SU-DHL-6 (cell line): ENCODE data around the gene STARD6.

ENCODE experiments used
- H2AFZ ChIP-seq: fragments of 200-600 bp; sonication (generic); 2 replicates; pipeline ENCODE4 v1.6.1; 2014; ENCODE audit warnings: low read depth, mild to moderate bottlenecking, moderate library complexity, mixed read lengths, antibody characterized with exemption, low read length; ENCODE audit not compliant: severe bottlenecking
- H3F3A ChIP-seq: fragments of 200-600 bp; shearing (Covaris generic); 2 replicates; pipeline ENCODE4 v1.6.0; 2016; ENCODE audit warnings: antibody characterized with exemption, mild to moderate bottlenecking; ENCODE audit not compliant: insufficient read depth
- H3K27ac ChIP-seq: fragments of 200-600 bp; sonication (generic); 2 replicates; pipeline ENCODE4 v1.5.1; 2016; ENCODE audit warnings: low read depth, mild to moderate bottlenecking, low read length, moderate library complexity, mixed read lengths
- H3K27me3 ChIP-seq: fragments of 200-600 bp; sonication (generic), shearing (Covaris generic); 2 replicates; pipeline ENCODE4 v1.6.0; 2014; ENCODE audit warnings: mild to moderate bottlenecking, low read length
- H3K36me3 ChIP-seq: fragments of 200-600 bp; sonication (generic); 2 replicates; pipeline ENCODE4 v1.6.1; 2014; ENCODE audit warnings: mild to moderate bottlenecking, low read length, mixed read lengths
- H3K4me2 ChIP-seq: fragments of 300-600, 200-600 bp; shearing (Covaris generic), sonication (generic); 2 replicates; pipeline ENCODE4 v1.6.0; 2014; ENCODE audit warnings: low read length, low read depth, mild to moderate bottlenecking; ENCODE audit not compliant: poor library complexity, severe bottlenecking
- H3K4me3 ChIP-seq: fragments of 200-600 bp; sonication (generic); 2 replicates; pipeline ENCODE4 v1.5.1; 2014; ENCODE audit warnings: antibody characterized with exemption, low read length, mild to moderate bottlenecking, mixed read lengths; ENCODE audit not compliant: insufficient read depth, poor library complexity, severe bottlenecking
- H3K79me2 ChIP-seq: fragments of 200-600 bp; sonication (generic); 2 replicates; pipeline ENCODE4 v1.6.1; 2014; ENCODE audit warnings: mild to moderate bottlenecking, low read length, moderate library complexity; ENCODE audit not compliant: insufficient read depth
- H3K9ac ChIP-seq: fragments of 200-600 bp; sonication (generic); 2 replicates; pipeline ENCODE4 v1.7.0; 2014; ENCODE audit warnings: mild to moderate bottlenecking, low read length
- H3K9me2 ChIP-seq: fragments of 200-600 bp; sonication (generic); replicated peaks from 2 replicates; pipeline ENCODE4 v1.6.1; 2014; ENCODE audit warnings: low read length; ENCODE audit not compliant: insufficient read depth
- H3K9me3 ChIP-seq: fragments of 200-600 bp; sonication (generic); 2 replicates; pipeline ENCODE4 v1.6.1; 2014; ENCODE audit warnings: low read length, mixed read lengths; ENCODE audit not compliant: insufficient read depth
- H4K20me1 ChIP-seq: fragments of 200-600 bp; sonication (generic); 2 replicates; pipeline ENCODE4 v1.6.1; 2014; ENCODE audit warnings: low read depth, mild to moderate bottlenecking, antibody characterized with exemption, low read length, moderate library complexity, mixed read lengths
- EZH2phosphoT487 ChIP-seq: fragments of 200-600 bp; sonication (generic), shearing (Covaris generic); conservative IDR thresholded peaks from 2 replicates; pipeline ENCODE4 v1.6.1; 2018; ENCODE audit warnings: mild to moderate bottlenecking, antibody characterized with exemption, low read length, moderate library complexity, mixed read lengths
- TF ChIP-seq, protein P1 (sequence below): fragments of 200-600 bp; sonication (generic); IDR thresholded peaks from one replicate; pipeline ENCODE4 v1.5.1; 2017; ENCODE audit warnings: antibody characterized with exemption, mild to moderate bottlenecking, low read length, moderate library complexity; ENCODE audit not compliant: insufficient read depth, poor library complexity, severe bottlenecking

The STARD6 gene

DNA sequence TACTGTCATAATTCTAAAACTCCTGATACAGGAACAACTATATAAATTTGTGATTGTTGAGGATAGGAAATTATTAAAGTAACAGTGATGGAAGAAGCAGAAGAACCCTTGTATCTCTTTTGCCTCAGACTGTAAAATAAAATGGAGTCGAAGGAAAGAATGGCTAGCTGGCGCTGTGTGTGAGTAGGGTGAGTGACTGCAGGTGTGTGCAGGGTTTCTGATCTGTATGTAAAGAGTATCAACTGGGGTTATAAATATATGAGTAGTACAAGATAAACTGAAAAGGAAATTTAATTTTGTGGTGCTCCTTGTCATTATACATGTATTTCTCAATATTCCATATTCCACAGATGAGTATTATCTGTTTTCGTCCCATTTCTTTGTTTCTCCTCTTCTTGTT, 73.1 kb downstream of the STARD6 start:
- TF ChIP-seq EZH2phosphoT487, result no peak
- TF ChIP-seq, protein P1, sequence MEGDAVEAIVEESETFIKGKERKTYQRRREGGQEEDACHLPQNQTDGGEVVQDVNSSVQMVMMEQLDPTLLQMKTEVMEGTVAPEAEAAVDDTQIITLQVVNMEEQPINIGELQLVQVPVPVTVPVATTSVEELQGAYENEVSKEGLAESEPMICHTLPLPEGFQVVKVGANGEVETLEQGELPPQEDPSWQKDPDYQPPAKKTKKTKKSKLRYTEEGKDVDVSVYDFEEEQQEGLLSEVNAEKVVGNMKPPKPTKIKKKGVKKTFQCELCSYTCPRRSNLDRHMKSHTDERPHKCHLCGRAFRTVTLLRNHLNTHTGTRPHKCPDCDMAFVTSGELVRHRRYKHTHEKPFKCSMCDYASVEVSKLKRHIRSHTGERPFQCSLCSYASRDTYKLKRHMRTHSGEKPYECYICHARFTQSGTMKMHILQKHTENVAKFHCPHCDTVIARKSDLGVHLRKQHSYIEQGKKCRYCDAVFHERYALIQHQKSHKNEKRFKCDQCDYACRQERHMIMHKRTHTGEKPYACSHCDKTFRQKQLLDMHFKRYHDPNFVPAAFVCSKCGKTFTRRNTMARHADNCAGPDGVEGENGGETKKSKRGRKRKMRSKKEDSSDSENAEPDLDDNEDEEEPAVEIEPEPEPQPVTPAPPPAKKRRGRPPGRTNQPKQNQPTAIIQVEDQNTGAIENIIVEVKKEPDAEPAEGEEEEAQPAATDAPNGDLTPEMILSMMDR, result no peak
- Histone ChIP-seq H3K9ac (no peak overlapping the region), H3K9me2 (no peaks in the 10 kb centered on the region), H4K20me1 (no peaks in the 10 kb centered on the region), H3K27me3 (no peaks in the 10 kb centered on the region), H2AFZ (no peak overlapping the region), H3K9me3 (no peaks in the 10 kb centered on the region), H3K36me3 (peaks cover 40% of the 10 kb centered on the region), H3F3A (no peaks in the 10 kb centered on the region), H3K27ac (no peak overlapping the region), H3K4me3 (no peak overlapping the region), H3K79me2 (no peaks in the 10 kb centered on the region), H3K4me2 (no peak overlapping the region)

DNA sequence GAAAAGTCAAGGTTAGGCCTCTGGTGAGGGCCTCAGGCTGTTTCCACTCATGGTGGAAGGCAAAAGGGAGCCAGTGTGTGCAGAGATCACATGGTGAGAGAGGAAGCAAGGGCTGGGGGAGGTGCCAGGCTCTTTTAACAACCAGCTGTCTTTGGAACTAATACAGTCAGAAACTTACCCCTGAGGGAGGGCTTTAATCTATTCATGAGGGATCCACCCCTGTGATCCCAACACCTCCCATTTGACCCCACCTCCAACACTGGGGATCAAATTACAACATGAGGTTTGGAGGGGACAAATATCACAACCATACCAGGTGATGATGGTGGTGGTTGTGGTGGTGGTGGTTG, 77.5 kb downstream of the STARD6 start:
- Histone ChIP-seq H3K9ac (no peak overlapping the region), H3K27ac (no peak overlapping the region), H3K27me3 (no peaks in the 10 kb centered on the region), H3K4me3 (no peak overlapping the region), H2AFZ (no peak overlapping the region), H3K9me2 (no peaks in the 10 kb centered on the region), H3K4me2 (no peak overlapping the region), H3F3A (no peaks in the 10 kb centered on the region), H4K20me1 (no peaks in the 10 kb centered on the region), H3K9me3 (no peaks in the 10 kb centered on the region), H3K79me2 (no peaks in the 10 kb centered on the region), H3K36me3 (peaks cover 34% of the 10 kb centered on the region)
- no peak for TF ChIP-seq EZH2phosphoT487
- TF ChIP-seq, protein P1, result no peak

DNA sequence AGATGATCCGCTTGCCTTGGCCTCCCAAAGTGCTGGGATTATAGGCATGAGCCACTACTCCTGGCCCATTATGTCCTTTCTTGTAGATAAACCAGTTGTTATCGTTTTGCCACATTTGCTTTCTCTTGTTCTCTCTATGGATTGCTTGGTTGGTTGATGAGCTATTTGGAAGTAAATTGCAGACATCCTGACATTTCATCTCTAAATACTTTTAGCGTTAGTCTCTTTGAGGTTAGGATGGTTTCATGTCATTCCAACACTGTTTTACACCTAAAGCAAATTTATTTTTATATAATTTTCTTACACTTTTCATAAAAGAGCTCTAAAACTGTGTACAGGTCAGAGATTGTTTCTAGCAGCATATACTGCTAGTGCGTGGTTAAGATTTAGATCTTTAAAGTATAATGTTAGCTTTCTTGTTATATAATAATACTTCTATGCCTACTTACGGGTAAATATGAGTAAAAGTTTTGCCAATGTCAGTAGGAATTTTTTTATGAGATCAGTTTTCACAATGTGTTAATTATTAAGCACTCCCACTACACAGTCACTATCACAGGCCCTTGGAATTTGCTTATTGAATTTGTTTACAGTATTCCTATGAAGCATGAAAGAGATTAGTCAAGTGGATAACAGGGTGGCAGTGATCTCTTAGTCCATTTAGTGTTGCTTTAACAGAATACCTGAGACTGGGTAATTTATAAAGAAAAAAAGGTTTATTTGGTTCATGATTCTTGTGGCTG, 78.0 kb downstream of the STARD6 start:
- Histone ChIP-seq H3K9ac (no peak overlapping the region), H2AFZ (no peak overlapping the region), H3K9me2 (no peaks in the 10 kb centered on the region), H3F3A (no peaks in the 10 kb centered on the region), H3K27ac (no peak overlapping the region), H3K4me3 (no peak overlapping the region), H3K36me3 (peaks cover 34% of the 10 kb centered on the region), H3K27me3 (no peaks in the 10 kb centered on the region), H3K4me2 (no peak overlapping the region), H4K20me1 (no peaks in the 10 kb centered on the region), H3K79me2 (no peaks in the 10 kb centered on the region), H3K9me3 (no peaks in the 10 kb centered on the region)
- TF ChIP-seq, protein P1, result no peak
- no peak for TF ChIP-seq EZH2phosphoT487
